ENCODE measurements around the gene LRIT2. TPM values are rescaled to one million over a fixed set of nuclear protein-coding genes. Genes with fewer than 3 reads are reported as not detected.
A peak's percentile ranks its signal among the peaks of the same experiment; 100 is the strongest.

The LRIT2 gene
- polyA plus RNA-seq, 3 donors: not detected

DNA sequence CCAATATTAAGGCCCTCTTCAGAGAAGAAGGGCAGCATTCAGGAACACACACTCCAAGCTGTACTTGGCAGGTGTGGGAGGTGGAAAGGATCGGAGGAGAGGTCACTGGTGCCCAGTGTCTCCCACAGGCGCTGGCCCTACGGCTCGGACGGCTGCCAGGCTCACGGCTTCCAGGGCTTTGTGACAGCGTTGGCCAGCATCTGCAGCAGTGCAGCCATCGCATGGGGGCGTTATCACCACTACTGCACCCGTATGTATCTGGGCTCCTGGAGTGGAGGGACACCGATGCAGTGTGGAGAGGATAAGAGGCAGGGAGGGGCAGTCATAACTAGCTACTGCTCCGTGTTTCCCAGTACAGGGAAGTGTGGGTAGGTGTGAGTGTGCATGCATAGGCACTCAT, 23.4 kb upstream of the LRIT2 start:
- Mint-ChIP-seq H3K27ac (peak overlapping the region in 1 of 7 donors; percentile 27), H3K9me3 (peaks cover 0 to 2% (median 0%) of the 10 kb centered on the region in 7 donors), H3K36me3 (no peaks in the 10 kb centered on the region), H3K4me1 (no peaks in the 10 kb centered on the region), H3K27me3 (ENCODE audit: low read depth in 3 of 3) (peaks cover 2 to 9% (median 9%) of the 10 kb centered on the region in 3 donors), H3K4me3 (no peak overlapping the region)
- Histone ChIP-seq H3K79me2 (ENCODE audit: insufficient read depth, low read length) (no peaks in the 10 kb centered on the region), H3K4me3 (replicated peaks in 1 of 3; ENCODE audit: low read depth in 2 of 3, low read length in 3 of 3) (no peak overlapping the region), H3K9ac (ENCODE audit: insufficient read depth, low read length, poor library complexity, severe bottlenecking) (no peak overlapping the region), H2AFZ (ENCODE audit: insufficient read depth, low read depth, low read length, poor library complexity, severe bottlenecking) (no peak overlapping the region), H3K36me3 (replicated peaks in 1 of 2; ENCODE audit: control insufficient read depth in 1 of 2, insufficient read depth in 2 of 2, low read length in 2 of 2) (no peaks in the 10 kb centered on the region), H3K27ac (ENCODE audit: low read depth in 1 of 2, low read length in 2 of 2) (no peak overlapping the region), H4K20me1 (ENCODE audit: insufficient read depth, low read length) (no peaks in the 10 kb centered on the region), H3K27me3 (ENCODE audit: control insufficient read depth in 2 of 2, insufficient read depth in 2 of 2, low read length in 2 of 2) (no peaks in the 10 kb centered on the region), H3K4me1 (ENCODE audit: control insufficient read depth in 1 of 2, insufficient read depth in 2 of 2, low read length in 2 of 2) (no peaks in the 10 kb centered on the region), H3K9me3 (replicated peaks in 1 of 2; ENCODE audit: control insufficient read depth in 1 of 2, insufficient read depth in 1 of 2, low read length in 2 of 2) (no peaks in the 10 kb centered on the region), H3K4me2 (replicated peaks; ENCODE audit: extremely low read depth, low read length, poor library complexity, severe bottlenecking) (no peak overlapping the region)
- TF ChIP-seq CTCF (IDR thresholded peaks at IDR 0.05): no peak
- DNase-seq: no peak
- WGBS (ENCODE audit: insufficient coverage): 84% methylated on average over 8 of the region's 12 CpGs
- intact Hi-C loops (cut with micrococcal nuclease): no loop called here

DNA sequence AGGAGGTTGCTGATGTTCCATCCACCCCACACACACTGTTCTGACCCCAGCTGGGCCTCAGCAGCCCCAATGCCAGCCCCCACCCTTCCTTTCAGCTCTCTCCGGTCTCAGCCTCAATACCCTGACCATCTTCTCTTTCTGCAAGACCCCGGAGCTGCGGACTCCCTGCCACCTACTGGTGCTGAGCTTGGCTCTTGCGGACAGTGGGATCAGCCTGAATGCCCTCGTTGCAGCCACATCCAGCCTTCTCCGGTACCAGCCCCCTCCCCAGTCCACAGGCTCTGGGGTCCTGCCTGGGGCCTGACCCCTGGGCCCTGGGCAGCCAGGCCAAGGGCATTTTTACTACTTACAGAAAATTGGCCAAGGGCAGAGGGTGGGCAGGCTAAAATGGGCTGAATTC, 22.2 kb upstream of the LRIT2 start:
- no peak overlapping the region for H3K27ac ChIP-seq (ENCODE audit: low read depth in 1 of 2, low read length in 2 of 2)
- Mint-ChIP-seq H3K27me3 (ENCODE audit: low read depth in 3 of 3) (peaks cover 2 to 6% (median 6%) of the 10 kb centered on the region in 3 donors), H3K4me1 (no peaks in the 10 kb centered on the region), H3K27ac (no peak overlapping the region), H3K36me3 (no peaks in the 10 kb centered on the region), H3K9me3 (peaks cover 0 to 2% (median 0%) of the 10 kb centered on the region in 7 donors), H3K4me3 (no peak overlapping the region)
- no peak overlapping the region for H3K4me2 ChIP-seq (replicated peaks; ENCODE audit: extremely low read depth, low read length, poor library complexity, severe bottlenecking)
- H3K36me3 ChIP-seq (replicated peaks in 1 of 2; ENCODE audit: control insufficient read depth in 1 of 2, insufficient read depth in 2 of 2, low read length in 2 of 2): no peaks in the 10 kb centered on the region
- DNase-seq: no peak
- no peaks in the 10 kb centered on the region for H3K4me1 ChIP-seq (ENCODE audit: control insufficient read depth in 1 of 2, insufficient read depth in 2 of 2, low read length in 2 of 2)
- H3K27me3 ChIP-seq (ENCODE audit: control insufficient read depth in 2 of 2, insufficient read depth in 2 of 2, low read length in 2 of 2): no peaks in the 10 kb centered on the region
- H3K4me3 ChIP-seq (replicated peaks in 1 of 3; ENCODE audit: low read depth in 2 of 3, low read length in 3 of 3): no peak overlapping the region
- H4K20me1 ChIP-seq (ENCODE audit: insufficient read depth, low read length): no peaks in the 10 kb centered on the region
- H2AFZ ChIP-seq (ENCODE audit: insufficient read depth, low read depth, low read length, poor library complexity, severe bottlenecking): no peak overlapping the region
- H3K9me3 ChIP-seq (replicated peaks in 1 of 2; ENCODE audit: control insufficient read depth in 1 of 2, insufficient read depth in 1 of 2, low read length in 2 of 2): no peaks in the 10 kb centered on the region
- H3K9ac ChIP-seq (ENCODE audit: insufficient read depth, low read length, poor library complexity, severe bottlenecking): no peak overlapping the region
- intact Hi-C loops (cut with micrococcal nuclease): no loop called here
- no peaks in the 10 kb centered on the region for H3K79me2 ChIP-seq (ENCODE audit: insufficient read depth, low read length)
- WGBS (ENCODE audit: insufficient coverage): 88% methylated on average over 6 of the region's 6 CpGs
- no peak for TF ChIP-seq CTCF (IDR thresholded peaks at IDR 0.05)

Data from CD14-positive monocyte (primary cell).